Liver (tissue), 9 donors: ENCODE measurements around the gene SCTR. TPM values are rescaled to one million over a fixed set of nuclear protein-coding genes. Genes with fewer than 3 reads are reported as not detected.

Experiments used
- DNase-seq: peaks from one replicate; pipeline ENCODE4 v3.0.0-alpha.2; 2017; ENCODE audit warnings: low spot score
- H3K27ac ChIP-seq, 2 donors: one replicate each; pipeline ENCODE4 v1.7.0; 2013; ENCODE audit warnings: inconsistent platforms in 2 of 2, low read length in 2 of 2, control low read depth in 1 of 2, low read depth in 1 of 2, mild to moderate bottlenecking in 1 of 2
- H3K27me3 ChIP-seq, 4 donors: one replicate each; pipeline versions ENCODE4 v1.6.1 to v1.7.0; 2013; ENCODE audit warnings: low read length in 3 of 4, inconsistent platforms in 1 of 4, mild to moderate bottlenecking in 1 of 4, moderate library complexity in 1 of 4; ENCODE audit not compliant: control insufficient read depth in 4 of 4, insufficient read depth in 4 of 4
- H3K36me3 ChIP-seq, 4 donors: one replicate each; pipeline versions ENCODE4 v1.6.1 to v1.7.0; 2013; ENCODE audit warnings: low read length in 3 of 4, mild to moderate bottlenecking in 3 of 4, low read depth in 1 of 4, moderate library complexity in 1 of 4; ENCODE audit not compliant: control insufficient read depth in 4 of 4, insufficient read depth in 3 of 4
- H3K4me1 ChIP-seq, 4 donors: one replicate each; pipeline versions ENCODE4 v1.6.1 to v1.7.0; 2013; ENCODE audit warnings: low read length in 3 of 4, mild to moderate bottlenecking in 3 of 4, moderate library complexity in 1 of 4; ENCODE audit not compliant: control insufficient read depth in 4 of 4, insufficient read depth in 4 of 4
- H3K4me3 ChIP-seq, 3 donors: one replicate each; pipeline versions ENCODE4 v1.6.1 to v1.7.0; 2013; ENCODE audit warnings: low read length in 3 of 3, control low read depth in 1 of 3, low read depth in 1 of 3, mild to moderate bottlenecking in 1 of 3
- H3K9ac ChIP-seq, 2 donors: one replicate each; pipeline ENCODE4 v1.7.0; 2013; ENCODE audit warnings: low read length in 2 of 2, mild to moderate bottlenecking in 2 of 2, moderate library complexity in 2 of 2, control low read depth in 1 of 2, low read depth in 1 of 2
- H3K9me3 ChIP-seq, 4 donors: one replicate each; pipeline versions ENCODE4 v1.6.1 to v1.7.0; 2013; ENCODE audit warnings: low read length in 3 of 4; ENCODE audit not compliant: control insufficient read depth in 4 of 4
- ATF3 ChIP-seq: IDR thresholded peaks from 2 replicates; pipeline ENCODE4 v1.6.1; 2016; ENCODE audit warnings: antibody characterized with exemption
- CTCF ChIP-seq: fragments of 150-350 bp; IDR thresholded peaks from 2 replicates; pipeline ENCODE4 v1.5.1; 2017; ENCODE audit warnings: improper control_type of control experiment, low read depth, low read length; ENCODE audit not compliant: missing input control
- EGR1 ChIP-seq, 2 donors: IDR thresholded peaks; 2 replicates each; pipeline ENCODE4 v1.6.1; 2016 to 2018; ENCODE audit warnings: antibody characterized with exemption in 2 of 2, low read depth in 2 of 2
- FOXA1 ChIP-seq: IDR thresholded peaks from 2 replicates; pipeline ENCODE4 v1.6.1; 2016; ENCODE audit warnings: antibody characterized with exemption
- FOXA2 ChIP-seq: IDR thresholded peaks from 2 replicates; pipeline ENCODE4 v1.6.1; 2016; ENCODE audit warnings: antibody characterized with exemption
- GABPA ChIP-seq, 2 donors: IDR thresholded peaks in 1 of 2; conservative IDR thresholded peaks in 1 of 2; 2 replicates each; pipeline ENCODE4 v1.6.1; 2016; ENCODE audit warnings: antibody characterized with exemption in 2 of 2, mild to moderate bottlenecking in 1 of 2, moderate library complexity in 1 of 2
- HNF4A ChIP-seq, 2 donors: conservative IDR thresholded peaks; 2 replicates each; pipeline ENCODE4 v1.6.1; 2016; ENCODE audit warnings: antibody characterized with exemption in 2 of 2, mild to moderate bottlenecking in 2 of 2
- HNF4G ChIP-seq: IDR thresholded peaks from 2 replicates; pipeline ENCODE4 v1.6.1; 2016; ENCODE audit warnings: antibody characterized with exemption
- JUND ChIP-seq, 2 donors: IDR thresholded peaks; 2 replicates each; pipeline ENCODE4 v1.6.1; 2016; ENCODE audit warnings: antibody characterized with exemption in 2 of 2
- MAX ChIP-seq: IDR thresholded peaks from 2 replicates; pipeline ENCODE4 v1.6.1; 2016; ENCODE audit warnings: antibody characterized with exemption
- NR2F2 ChIP-seq: IDR thresholded peaks from 2 replicates; pipeline ENCODE4 v1.6.1; 2016; ENCODE audit warnings: antibody characterized with exemption
- RAD21 ChIP-seq, 2 donors: IDR thresholded peaks; 2 replicates each; pipeline ENCODE4 v1.6.1; 2016; ENCODE audit warnings: antibody characterized with exemption in 2 of 2, mild to moderate bottlenecking in 2 of 2
- REST ChIP-seq: IDR thresholded peaks from 2 replicates; pipeline ENCODE4 v1.6.1; 2016; ENCODE audit warnings: antibody characterized with exemption, mild to moderate bottlenecking
- RXRA ChIP-seq, 2 donors: IDR thresholded peaks; 2 replicates each; pipeline ENCODE4 v1.6.1; 2017 to 2018; ENCODE audit warnings: antibody characterized with exemption in 2 of 2, mild to moderate bottlenecking in 1 of 2
- SP1 ChIP-seq: IDR thresholded peaks from 2 replicates; pipeline ENCODE4 v1.6.1; 2018; ENCODE audit warnings: antibody characterized with exemption, mild to moderate bottlenecking
- TAF1 ChIP-seq: conservative IDR thresholded peaks from 2 replicates; pipeline ENCODE4 v1.6.1; 2016; ENCODE audit warnings: antibody characterized with exemption, mild to moderate bottlenecking
- YY1 ChIP-seq: IDR thresholded peaks from 2 replicates; pipeline ENCODE4 v1.6.1; 2016; ENCODE audit warnings: antibody characterized with exemption, mild to moderate bottlenecking
- ZBTB33 ChIP-seq: IDR thresholded peaks from 2 replicates; pipeline ENCODE4 v1.6.1; 2016; ENCODE audit warnings: antibody characterized with exemption
- WGBS: extraction: QIAGEN DNeasy Blood & Tissue Kit; methylation state at CpG from one replicate; pipeline ENCODE4 v1.1.7; 2013; 5-methylcytosine and 5-hydroxymethylcytosine counted together
- polyA plus RNA-seq, 2 donors: library from polyadenylated mRNA; stranded (reverse) in 1 of 2; unstranded in 1 of 2; fragments of 200-250 nt in 1 of 2; fragments of >200 nt in 1 of 2; fragmentation: Nextera tagmentation in 1 of 2; extraction: Ambion mirVana in 1 of 2; gene quantifications; one replicate each; pipeline versions ENCODE4 v1.2.1 to v1.2.3, GENCODE V29; 2013 to 2015
- total RNA-seq, 2 donors: library from RNA; depleted of rRNA; stranded (reverse); fragments of >200 nt; gene quantifications; one replicate each; pipeline ENCODE4 v1.2.3, GENCODE V29; 2014
- donor health status: healthy.
- donor health status: healthy.
- donor health status: healthy.
- donor health status: healthy.
- donor health status: healthy.

Gene SCTR
- total and polyA plus RNA-seq, 4 donors = 0.17 to 0.47 (median 0.29) TPM

GRCh38 chr2:119433636-119434327 lies 90.5 kb downstream of the SCTR start:
- no peaks in the 10 kb centered on the region for H3K27me3 ChIP-seq
- H3K4me3 ChIP-seq = peak overlapping the region; percentile 79 to 94 (median 89)
- 34% methylated on average over 10 of the region's 10 CpGs for WGBS
- H3K9ac ChIP-seq = peak overlapping the region; percentile 78 to 96
- DNase-seq = no peak
- H3K27ac ChIP-seq = peak overlapping the region; percentile 76 to 92
- peaks cover 0 to 11% (median 5%) of the 10 kb centered on the region in 4 donors for H3K36me3 ChIP-seq
- peak; percentile 36 for TF ChIP-seq FOXA1
- peak in 1 of 2 donors; percentile 27 for TF ChIP-seq RAD21 (IDR thresholded peaks at IDR 0.05)
- TF ChIP-seq RXRA (IDR thresholded peaks at IDR 0.05) = peak; percentile 93 to 96
- TF ChIP-seq JUND (IDR thresholded peaks at IDR 0.05) = peak; percentile 43 to 80
- TF ChIP-seq HNF4G = peak; percentile 94
- peak; percentile 29 for TF ChIP-seq FOXA2
- TF ChIP-seq REST = peak; percentile 60
- peak; percentile 99 for TF ChIP-seq SP1
- TF ChIP-seq ZBTB33 = peak; percentile 43
- peak; percentile 88 for TF ChIP-seq MAX
- TF ChIP-seq GABPA (IDR thresholded peaks at IDR 0.05 in 1 of 2, conservative IDR thresholded peaks at IDR 0.05 in 1 of 2) = peak in 1 of 2 donors; percentile 12
- peak; percentile 82 for TF ChIP-seq NR2F2
- TF ChIP-seq TAF1 = peak; percentile 62
- peak; percentile 96 to 98 for TF ChIP-seq HNF4A (conservative IDR thresholded peaks at IDR 0.05)
- TF ChIP-seq ATF3 = no peak
- peak; percentile 63 for TF ChIP-seq YY1
- peak in 1 of 2 donors; percentile 51 for TF ChIP-seq EGR1 (IDR thresholded peaks at IDR 0.05; ENCODE audit: low read depth in 2 of 2)
- no peak for TF ChIP-seq CTCF
- no peaks in the 10 kb centered on the region for H3K9me3 ChIP-seq
- H3K4me1 ChIP-seq = peaks cover 20 to 73% (median 48%) of the 10 kb centered on the region in 4 donors
